Effector CD8-positive, alpha-beta T cell (primary cell): ENCODE measurements around the gene PDXDC1.
"Not testable (repeated sequence)": the region's sequence is repeated elsewhere in the genome, so short reads cannot be mapped to it uniquely, and the experiment has no call there.

ENCODE experiments used
- DNase-seq: peaks from one replicate; lab custom pipeline; 2025; lab: John Stamatoyannopoulos, UW

PDXDC1 gene

DNA sequence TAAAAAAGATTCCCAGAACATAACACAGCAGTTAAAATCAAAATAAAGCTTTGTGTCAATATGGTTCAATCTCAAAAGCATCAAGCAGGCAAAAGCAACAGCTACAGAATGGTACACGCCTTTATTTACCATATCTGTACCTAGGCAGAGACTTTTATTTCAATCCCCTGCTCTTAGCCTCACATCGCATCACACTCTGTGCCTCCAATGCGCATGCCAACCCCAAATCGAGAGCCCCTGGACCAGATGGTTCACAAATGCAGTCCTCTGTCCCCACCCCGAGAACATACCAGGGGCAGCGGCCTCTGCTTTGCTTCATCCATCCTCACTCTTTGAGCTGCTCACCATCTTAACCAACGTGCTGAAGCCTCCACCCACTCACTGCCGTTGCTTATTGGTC, 91.9 kb downstream of the PDXDC1 start:
- not testable (repeated sequence) for DNase-seq

DNA sequence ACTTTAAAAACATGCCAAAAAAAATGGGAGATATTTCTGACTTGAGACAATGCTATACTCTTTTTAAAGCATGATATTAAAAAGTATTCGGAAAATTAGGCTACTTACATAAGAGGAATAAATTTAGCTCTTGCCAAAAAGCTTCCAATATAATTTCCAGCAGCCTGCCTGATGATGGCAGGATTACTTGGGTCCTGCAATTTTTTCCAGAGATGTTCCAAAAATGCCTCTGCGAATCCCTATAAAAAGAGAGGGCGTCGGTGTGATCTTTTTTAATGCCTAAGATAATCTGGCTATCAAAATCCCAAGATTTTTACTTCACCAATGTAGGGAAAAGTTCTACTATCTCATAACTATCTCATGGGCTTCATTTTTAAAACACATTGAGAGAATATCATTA, 96.2 kb downstream of the PDXDC1 start:
- not testable (repeated sequence) for DNase-seq

DNA sequence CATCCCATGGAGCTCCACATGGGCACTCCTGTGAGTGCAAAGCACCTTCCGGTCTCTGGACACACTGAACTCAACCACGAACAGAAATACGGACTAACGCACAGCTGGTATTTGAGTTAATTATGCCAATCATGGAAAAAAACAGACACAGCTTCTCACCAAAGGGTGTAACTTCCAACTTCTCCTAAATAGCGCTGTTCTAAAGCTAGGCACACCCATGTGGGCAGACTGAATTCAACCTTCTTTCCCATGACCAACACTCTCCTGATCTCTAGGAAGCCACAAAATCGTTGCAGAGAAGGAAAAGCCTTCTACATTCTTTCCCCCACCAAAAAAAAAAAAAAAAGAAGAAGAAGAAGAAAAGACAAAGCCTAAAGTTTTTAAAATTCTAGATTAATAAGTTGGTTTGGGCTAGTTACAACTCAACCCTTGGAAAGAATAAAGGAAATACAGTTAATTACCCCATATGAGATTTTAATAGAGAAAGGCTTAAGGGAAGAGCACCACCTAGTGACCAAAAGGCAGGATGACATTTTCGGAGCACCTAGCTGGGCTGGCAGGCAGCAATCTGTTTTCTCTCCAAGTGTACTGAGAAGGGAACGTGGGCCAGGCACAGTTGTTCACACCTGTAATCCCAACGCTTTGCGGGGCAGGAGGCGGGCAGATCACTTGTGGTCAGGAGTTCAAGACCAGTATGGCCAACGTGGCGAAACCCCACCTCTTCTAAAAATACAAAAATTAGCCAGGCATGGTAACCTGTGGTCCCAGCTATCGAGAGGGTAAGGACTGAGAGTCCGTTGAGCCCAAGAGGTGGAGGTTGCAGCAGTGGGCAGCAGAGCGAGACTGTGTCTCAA, 97.3 kb downstream of the PDXDC1 start:
- not testable (repeated sequence) for DNase-seq

DNA sequence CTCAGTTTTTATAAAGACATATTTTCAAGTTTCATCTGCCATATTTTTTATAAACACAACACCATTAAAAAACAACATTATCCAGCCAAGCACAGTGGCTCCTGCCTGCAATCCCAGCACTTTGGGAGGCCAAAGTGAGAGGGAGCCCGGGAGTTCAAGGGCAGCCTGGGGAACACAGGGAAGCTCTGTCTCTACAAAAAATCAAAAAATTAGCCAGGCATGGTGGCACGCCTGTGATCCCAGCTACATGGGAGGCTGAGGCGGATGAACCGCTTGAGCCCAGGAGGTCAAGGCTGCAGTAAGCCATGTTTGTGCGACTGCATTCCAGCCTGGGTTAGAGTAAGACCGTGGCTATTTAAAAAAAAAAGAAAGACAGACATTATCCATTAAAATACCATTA, 98.3 kb downstream of the PDXDC1 start:
- DNase-seq, result no peak

DNA sequence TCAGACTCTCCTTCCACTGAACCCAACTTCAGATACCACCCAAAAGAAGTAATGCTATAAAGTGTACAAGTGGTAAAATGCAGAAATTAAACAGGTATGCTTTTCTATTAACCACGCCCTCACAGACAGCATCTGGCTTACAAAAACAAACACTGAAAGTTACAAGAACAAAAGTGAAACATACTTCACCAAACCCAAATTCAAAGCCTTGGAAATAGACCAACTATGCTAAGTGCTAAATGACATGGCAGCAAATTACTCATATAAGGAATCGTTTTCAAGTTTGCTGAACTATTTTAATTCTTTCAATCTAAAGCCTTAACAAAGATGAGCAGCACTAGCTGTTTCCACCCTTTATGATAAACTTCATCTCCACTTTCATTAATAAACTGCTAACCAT, 101.3 kb downstream of the PDXDC1 start:
- DNase-seq, result not testable (repeated sequence)

DNA sequence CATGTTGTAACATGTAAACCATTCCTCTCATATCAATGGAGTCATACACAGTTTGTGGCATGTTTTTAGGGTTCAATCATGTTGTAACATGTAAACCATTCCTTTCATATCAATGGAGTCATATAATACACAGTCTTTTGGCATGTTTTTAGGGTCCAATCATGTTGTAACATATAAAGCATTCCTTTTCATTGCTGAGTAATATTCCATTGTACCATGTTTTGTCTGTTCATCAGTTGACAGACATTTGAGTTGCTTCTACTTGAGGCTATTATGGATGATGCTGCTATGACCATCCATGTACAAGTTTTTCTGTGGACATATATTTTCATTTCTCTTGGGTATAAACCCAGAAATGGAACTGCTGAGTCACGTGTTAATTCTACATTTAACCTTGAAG, 106.1 kb downstream of the PDXDC1 start:
- not testable (repeated sequence) for DNase-seq

DNA sequence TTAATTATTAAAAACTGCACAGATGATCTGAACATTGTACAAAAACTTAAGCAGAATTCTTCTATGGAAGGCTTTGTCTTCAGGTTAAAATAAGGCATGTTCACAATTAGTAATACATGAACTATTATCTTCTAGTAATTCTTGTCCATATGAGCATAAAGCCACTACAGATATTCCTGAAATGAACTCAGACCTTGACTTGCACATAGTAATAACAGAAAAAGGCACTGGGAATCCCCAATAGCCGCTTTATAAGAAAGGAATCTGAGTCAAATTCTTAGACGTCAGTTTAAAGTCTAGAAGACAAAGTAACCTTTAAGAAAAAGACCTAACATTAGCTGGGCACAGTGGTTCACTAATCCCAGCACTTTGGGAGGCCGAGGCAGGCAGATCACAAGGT, 108.0 kb downstream of the PDXDC1 start:
- DNase-seq, result not testable (repeated sequence)

DNA sequence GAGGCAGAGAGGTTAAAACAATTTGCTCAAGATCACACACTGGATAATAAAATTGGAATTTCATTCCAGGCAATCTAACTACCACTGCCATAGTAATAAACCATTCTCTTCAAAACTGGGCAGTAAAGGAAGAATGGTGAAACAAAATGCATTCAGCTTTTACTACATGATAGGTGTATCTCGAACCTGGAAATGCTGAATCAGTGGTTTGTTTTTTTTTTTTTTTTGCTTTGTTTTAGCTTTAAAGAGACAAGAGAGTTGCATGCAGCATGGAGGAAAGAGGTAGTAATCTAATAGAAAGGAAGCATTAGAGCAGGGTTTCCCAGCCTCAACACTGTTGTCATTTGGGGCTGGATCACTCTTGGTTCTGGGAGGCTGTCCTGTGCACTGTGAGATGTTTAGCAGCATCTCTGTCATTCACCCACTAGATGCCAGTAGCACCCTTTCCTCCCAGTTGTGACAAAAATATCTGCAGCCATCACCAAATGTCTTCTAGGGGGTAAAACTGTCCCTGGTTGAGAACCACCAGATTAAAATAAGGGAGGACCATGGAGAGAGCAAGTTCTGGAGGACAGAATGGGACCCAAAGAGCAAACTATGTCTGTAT, 115.9 kb downstream of the PDXDC1 start:
- DNase-seq, result not testable (repeated sequence)

DNA sequence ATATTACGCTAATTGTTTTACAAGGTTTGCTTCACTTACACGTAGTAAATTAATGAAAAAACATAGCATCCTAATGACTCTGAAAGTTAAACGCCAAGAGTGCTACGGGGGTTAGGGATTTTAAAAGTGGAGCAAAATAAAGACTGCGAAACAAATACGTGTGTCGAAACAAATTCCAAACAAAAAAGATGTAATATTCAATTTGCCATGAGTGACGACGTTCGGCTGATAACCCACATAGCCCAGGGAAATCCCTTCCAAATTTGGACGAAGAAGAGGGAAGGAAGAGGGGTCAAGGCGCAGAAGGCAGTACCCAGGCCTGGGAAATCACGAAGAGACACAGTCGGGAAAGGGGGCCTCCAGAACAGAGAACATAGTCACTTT, 118.7 kb downstream of the PDXDC1 start:
- DNase-seq, result not testable (repeated sequence)

DNA sequence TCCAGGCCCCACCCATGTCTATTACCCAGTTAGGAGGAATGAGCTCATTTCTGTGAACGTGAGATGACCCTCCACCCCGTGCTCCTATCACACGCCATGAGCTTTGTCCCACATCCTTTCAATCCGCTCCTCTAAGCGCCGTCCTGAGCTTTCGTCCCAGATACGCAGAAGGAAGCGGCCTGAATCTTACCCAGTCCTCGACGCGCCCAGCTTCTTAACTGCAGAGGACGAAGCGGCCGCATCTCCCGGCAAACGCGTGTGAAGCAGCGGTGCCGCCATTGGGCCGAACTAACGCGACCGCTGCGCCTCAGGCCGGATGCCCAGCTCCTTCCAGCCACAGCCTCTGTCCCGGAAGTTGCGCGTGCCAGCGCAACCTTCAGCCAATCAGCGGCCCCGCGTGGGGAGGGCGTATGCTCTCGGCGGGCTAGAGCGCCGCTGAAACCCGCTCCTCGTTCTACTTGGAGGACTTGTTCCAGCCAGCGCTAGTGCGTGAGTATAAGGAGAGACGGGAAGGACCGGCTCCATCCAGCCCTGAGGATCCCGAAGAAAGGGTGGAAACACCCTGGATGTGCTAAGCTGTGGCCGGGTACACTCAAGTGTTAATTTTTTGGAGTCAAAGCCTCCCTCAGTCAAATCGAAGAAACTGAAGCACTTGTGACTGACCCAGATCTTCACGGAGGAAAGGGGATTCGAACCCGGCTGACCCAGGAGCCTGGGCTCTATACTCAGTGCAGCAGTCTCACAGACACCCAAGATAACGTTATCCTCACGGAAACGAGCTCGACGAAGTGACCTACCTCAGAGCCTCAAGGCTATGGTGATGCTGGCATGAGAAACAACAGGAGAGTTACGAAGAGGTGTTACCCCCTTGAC, 119.4 kb downstream of the PDXDC1 start, which contains the start of gene RRN3:
RRN3 (minus strand) TSS at position 318 of the 873 bp plus-strand sequence; CDS start at position 279, 39 bp downstream.
- DNase-seq, result peak; percentile 71

DNA sequence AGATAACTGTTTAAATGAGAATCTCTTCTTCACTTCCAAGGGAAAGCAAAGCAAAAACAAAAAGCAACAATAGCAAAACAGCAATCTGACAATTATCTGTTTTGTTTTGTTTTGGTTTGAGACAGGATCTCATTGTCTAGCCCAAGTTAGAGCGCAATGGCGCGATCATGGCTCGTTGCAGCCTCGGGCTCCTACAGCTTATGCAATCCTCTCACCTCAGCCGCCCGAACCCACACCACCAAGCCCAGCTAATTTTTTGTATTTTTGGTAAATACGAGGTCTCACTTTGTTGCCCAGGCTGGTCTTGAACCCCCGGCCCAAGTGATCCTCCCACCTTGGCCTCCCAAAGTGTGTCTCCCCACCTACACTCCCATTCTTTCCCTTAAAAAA, 121.8 kb downstream of the PDXDC1 start:
- not testable (repeated sequence) for DNase-seq

DNA sequence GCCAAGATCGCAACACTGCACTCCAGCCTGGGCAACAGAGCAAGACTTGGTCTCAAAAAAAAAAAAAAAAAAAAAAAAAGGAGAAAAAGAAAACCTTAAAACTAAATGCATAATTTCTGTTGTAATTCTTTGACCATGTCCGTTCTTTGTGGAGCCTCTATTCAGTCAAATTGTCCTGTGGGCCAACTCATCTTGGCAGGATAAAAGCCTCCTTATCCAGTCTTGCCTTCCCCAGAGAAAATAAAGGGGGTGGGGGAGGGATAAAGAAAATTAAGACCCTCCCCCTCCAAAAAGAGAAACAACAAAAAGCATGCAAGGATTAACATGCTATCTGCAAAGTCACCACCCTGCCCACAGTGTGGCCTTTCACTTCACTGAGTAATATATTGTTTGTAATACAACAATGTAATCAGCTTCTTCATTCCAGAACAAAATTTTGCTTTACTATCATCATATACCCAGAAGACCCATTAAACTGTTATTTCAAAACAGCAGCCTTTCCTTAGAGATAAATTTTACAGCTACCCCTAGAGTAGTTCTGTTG, 124.6 kb downstream of the PDXDC1 start:
- DNase-seq, result not testable (repeated sequence)

DNA sequence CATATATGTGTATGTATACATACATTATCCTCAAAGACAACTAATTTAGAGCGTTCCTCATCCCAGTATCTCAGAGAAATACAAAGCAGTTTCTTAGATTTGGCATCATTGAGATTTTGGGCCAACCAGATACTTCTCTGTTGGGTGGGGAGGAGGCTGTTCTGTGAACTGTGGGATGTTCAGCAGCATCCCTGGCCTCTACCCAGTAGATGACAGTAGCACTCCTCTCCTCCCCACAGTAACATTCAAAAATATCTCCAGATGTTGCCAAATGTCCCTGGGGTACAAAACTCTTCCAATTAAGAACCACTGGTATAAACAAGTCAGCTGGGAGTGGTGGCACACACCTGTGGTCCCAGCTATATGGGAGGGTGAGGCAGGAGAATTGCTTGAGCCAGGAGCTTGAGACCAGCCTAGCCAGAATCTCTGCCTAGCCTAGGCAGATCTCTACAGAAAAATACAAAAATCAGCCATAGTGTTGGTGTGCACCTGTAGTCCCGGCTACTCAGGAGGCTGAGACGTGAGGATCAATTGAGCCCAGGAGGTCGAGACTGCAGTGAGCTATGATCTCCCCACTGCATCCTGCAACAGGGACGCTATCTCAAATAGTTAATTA, 125.7 kb downstream of the PDXDC1 start:
- not testable (repeated sequence) for DNase-seq

DNA sequence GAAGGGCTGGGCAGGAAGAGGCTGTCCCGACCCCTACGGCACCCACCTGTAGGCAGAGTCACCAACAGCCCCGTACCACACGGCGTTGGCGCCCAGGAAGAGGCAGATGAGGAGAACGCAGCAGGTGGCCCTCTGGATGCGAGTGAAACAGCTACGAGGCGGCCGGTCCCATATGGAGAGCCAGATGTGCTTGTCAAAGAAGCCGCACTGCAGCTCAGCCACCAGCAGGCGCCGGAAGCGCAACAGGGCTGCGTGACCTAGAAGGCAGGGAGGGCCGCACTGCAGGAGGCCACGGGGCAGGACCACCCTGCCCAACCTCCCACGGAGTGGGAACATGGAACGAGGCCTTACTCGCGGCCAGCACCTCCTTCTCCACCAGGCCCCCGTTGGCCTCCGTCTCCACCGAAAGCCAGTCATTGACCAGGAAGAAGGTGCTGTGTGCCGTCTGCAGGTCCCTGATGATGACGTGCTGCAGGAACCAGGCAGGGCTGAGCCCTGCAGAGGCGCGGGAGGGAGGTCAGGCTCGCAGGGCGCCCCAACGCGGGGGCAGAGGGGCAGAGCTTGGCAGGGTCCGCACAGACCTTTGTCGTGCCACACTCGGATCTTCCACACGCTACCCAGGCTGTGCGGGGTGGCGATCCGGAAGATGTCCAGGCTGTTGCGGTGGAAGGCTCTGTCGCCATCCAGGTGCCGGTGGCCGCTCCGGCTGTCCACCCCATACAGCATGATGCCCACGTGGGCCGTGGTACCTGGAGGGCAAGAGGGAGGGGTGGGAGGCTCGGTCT, 153.0 kb downstream of the PDXDC1 start:
- not testable (repeated sequence) for DNase-seq

DNA sequence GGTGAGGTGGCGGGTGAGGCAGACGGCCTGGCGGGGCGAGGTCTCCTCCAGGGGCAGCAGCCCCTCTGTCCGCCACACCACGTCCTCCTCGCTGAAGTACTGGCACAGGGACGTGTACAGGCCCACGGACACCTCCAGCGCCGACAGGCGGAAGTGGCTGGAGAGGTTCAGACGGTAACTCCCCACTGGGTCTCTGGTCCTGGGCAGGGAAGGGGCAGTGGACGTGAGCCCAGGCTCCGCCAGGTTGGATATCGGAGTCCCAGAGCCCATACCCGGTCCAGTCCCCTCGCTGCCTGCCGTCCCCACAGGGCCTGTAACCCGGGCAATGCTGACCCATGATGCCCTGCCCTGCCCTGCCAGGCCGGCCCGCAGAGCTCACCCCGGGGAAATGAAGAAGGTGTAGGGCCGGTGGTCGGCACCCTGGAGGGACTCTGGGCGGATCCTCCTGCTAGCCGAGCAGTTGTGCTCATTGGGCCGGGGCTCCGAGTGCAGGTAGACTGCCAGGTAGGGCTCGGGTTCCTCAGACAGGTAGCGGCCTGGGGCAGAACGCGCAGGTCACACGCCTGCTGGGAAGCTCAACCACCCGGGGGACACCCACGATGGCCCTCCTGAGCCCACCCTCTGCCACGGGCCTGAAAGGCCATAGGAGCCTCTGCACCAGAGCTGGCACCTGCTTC, 155.6 kb downstream of the PDXDC1 start:
- DNase-seq, result not testable (repeated sequence)

DNA sequence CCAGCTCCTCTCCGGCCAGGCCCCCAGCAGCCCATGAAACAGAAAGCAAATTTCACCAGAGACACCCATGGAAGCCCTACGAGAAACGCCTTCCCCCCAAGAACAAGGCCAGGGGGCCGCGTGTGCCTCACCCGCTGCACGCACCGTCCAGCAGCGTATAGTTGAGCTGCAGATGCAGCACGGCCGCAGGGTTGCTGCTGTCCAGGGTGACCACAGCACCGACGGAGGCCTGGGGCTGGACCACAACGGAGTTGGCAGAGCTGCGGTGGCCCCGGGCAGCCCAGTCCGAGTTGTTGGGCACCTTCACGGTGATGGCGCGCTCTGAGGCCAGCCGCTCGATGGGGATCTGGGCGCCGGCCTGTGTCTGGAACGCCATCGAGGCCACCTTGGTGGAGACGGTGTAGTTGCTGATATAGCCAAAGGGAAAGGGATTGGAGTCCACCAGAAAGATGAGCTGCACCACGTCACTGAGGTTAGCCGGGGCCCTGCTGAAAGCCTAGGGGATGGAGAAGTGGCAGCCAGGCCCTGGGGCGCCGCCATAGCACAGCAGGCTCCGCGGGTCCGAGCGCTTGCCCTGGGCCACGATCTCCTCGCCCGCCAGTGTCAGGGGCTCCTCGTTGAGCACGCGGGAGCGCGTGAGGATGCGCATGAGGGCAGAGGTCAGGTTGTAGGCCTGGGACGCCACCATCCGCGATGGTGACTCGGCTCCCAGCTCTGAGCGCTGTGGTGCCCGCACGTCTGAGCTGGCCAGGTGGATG, 156.3 kb downstream of the PDXDC1 start:
- not testable (repeated sequence) for DNase-seq

DNA sequence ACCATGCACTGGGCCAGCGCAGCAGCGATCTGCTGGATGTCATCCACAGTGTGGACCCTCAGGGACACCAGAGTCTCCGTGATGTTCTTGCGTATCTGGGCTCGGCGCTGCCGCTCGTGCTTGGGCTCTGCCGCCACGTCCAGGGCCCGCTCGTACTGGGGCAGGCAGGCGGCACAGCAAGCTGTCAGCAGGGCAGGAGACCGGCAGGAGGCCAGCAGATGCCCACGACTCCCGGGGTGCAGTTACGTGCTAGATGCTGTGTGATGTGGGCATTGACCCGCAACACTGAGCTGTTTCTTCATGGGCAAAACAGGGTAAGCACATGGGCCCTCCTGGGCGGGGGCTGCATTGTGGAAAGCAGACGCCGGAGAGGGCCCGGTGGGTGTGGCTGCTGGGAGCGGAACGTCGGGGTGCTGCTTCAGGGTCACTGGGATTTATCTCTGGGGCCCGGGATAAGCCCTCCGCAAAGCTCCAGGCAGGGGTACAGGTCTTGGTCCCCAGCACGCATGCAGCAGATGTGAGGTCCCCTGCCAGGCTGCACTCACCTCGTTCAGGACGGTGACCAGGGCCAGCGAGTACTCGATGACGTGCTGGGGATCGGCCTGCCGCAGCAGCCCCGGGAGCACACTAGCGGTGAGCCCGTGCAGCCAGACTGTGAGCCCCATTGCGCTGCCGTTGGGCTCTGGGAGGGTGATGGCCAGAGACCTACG, 158.0 kb downstream of the PDXDC1 start:
- DNase-seq, result not testable (repeated sequence)

DNA sequence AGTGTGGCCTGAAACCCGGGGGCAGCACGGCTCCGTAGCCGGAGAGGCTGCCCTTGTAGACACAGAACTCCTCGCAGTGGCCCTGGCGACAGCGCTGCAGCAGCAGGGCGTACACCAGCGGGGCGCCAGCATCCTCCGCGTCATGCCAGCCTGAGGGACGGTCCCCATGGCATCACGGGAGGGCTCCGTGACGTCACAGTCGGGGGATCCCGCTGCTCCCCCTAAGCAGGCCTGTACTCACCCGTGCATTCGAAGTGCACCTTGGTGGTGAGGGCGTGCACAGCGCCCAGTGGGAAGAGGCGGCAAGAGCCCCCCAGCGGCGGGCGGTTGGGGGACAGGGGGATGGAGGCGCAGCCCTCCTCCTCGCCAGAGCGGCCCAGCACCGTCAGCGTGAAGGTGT, 158.7 kb downstream of the PDXDC1 start:
- DNase-seq, result not testable (repeated sequence)
